HCT116 (cell line): ENCODE data around the gene TEAD1. TPM values are rescaled to one million over a fixed set of nuclear protein-coding genes. Genes with fewer than 3 reads are reported as not detected.

Experiments used
- ATAC-seq: fragments of 200-7000 bp; cut with Tn5 transposase; 2 replicates; pipeline ENCODE4 v1.9.1; 2020; ENCODE audit warnings: mild to moderate bottlenecking, moderate library complexity
- BruUV-seq: library from RNA; stranded (reverse); fragments of 400-500 nt; replicated peaks from 2 replicates; lab custom pipeline; 2021; lab: Mats Ljungman, UMichigan
- CTCF ChIA-PET: fragments of 300-600 bp; sonication (Branson Sonifier 250); formaldehyde crosslinking; loops from one replicate; lab custom pipeline; 2021; ENCODE audit warnings: antibody characterized with exemption; lab: Charles Lee
- POLR2A ChIA-PET: fragments of 300-600, 350-600 bp; sonication (Branson Sonifier 250); formaldehyde crosslinking; loops from one replicate; lab custom pipeline; 2021; ENCODE audit warnings: antibody characterized with exemption; lab: Charles Lee
- RAD21 ChIA-PET, 2 experiments: fragments of 300-600 bp; sonication (Branson Sonifier 250); formaldehyde crosslinking; loops; one replicate each; lab custom pipeline; 2023; ENCODE audit warnings: low total read pairs in 2 of 2; ENCODE audit not compliant: uncharacterized antibody in 2 of 2, unreplicated experiment in 2 of 2, low non-redundant PET in 1 of 2; lab: Charles Lee
- DNase-seq: peaks from one replicate; pipeline ENCODE4 v3.0.0-alpha.2; 2010; ENCODE audit warnings: low read depth, low spot score
- H2AFZ ChIP-seq: fragments of 200-600 bp; shearing (Covaris generic), sonication (generic); 2 replicates; pipeline ENCODE4 v1.6.1; 2017; ENCODE audit warnings: low read depth, mixed run types, mixed read lengths, antibody characterized with exemption, low read length; ENCODE audit not compliant: poor library complexity, severe bottlenecking
- H3K27ac ChIP-seq: 2 replicates; pipeline ENCODE4 v1.5.1; 2012; ENCODE audit warnings: low read depth, low read length
- H3K27me3 ChIP-seq: fragments of 200-600 bp; sonication (generic); 2 replicates; pipeline ENCODE4 v1.6.1; 2016; ENCODE audit warnings: mixed run types, low read length, mixed read lengths; ENCODE audit not compliant: insufficient read depth
- H3K36me3 ChIP-seq, 2 experiments: fragments of 200-500 bp in 1 of 2; fragments of 200-600 bp in 1 of 2; sonication (Bioruptor generic) in 1 of 2; sonication (generic) in 1 of 2; 2 replicates each; pipeline versions ENCODE4 v1.5.1 to v1.6.1; 2014 to 2016; ENCODE audit warnings: low read length in 2 of 2, inconsistent platforms in 1 of 2, mixed read lengths in 1 of 2, mixed run types in 1 of 2; ENCODE audit not compliant: insufficient read depth in 2 of 2, control insufficient read depth in 1 of 2
- H3K4me1 ChIP-seq, 2 experiments: fragments of 200-600 bp in 1 of 2; sonication (generic) in 1 of 2; 2 replicates each; pipeline versions ENCODE4 v1.5.1 to v1.6.1; 2012 to 2017; ENCODE audit warnings: low read length in 2 of 2, inconsistent platforms in 1 of 2, mild to moderate bottlenecking in 1 of 2, mixed read lengths in 1 of 2, mixed run types in 1 of 2, moderate library complexity in 1 of 2; ENCODE audit not compliant: insufficient read depth in 2 of 2, control insufficient read depth in 1 of 2
- H3K4me2 ChIP-seq: fragments of 200-600 bp; sonication (generic); 2 replicates; pipeline ENCODE4 v1.6.1; 2017; ENCODE audit warnings: mixed run types, low read length, mixed read lengths
- H3K4me3 ChIP-seq, 2 experiments: fragments of 200-600 bp in 1 of 2; sonication (generic) in 1 of 2; replicated peaks in 1 of 2; 2 replicates each; pipeline ENCODE4 v1.5.1; 2011 to 2016; ENCODE audit warnings: low read length in 2 of 2, control low read depth in 1 of 2, low read depth in 1 of 2, mild to moderate bottlenecking in 1 of 2, mixed read lengths in 1 of 2, mixed run types in 1 of 2
- H3K79me2 ChIP-seq: fragments of 200-600 bp; sonication (generic); 2 replicates; pipeline ENCODE4 v1.6.1; 2017; ENCODE audit warnings: mild to moderate bottlenecking, mixed run types, low read length, moderate library complexity, mixed read lengths; ENCODE audit not compliant: insufficient read depth
- H3K9ac ChIP-seq: fragments of 200-600 bp; sonication (generic); 2 replicates; pipeline ENCODE4 v1.6.1; 2016; ENCODE audit warnings: low read length, mixed read lengths
- H3K9me2 ChIP-seq: fragments of 200-600 bp; sonication (generic), shearing (Covaris generic); 2 replicates; pipeline ENCODE4 v1.6.1; 2017; ENCODE audit warnings: mixed run types, mild to moderate bottlenecking, moderate library complexity; ENCODE audit not compliant: insufficient read depth
- H3K9me3 ChIP-seq, 2 experiments: fragments of 200-500 bp in 1 of 2; fragments of 200-600 bp in 1 of 2; sonication (Bioruptor generic) in 1 of 2; sonication (generic) in 1 of 2; 2 replicates each; pipeline ENCODE4 v1.6.1; 2014 to 2017; ENCODE audit warnings: low read length in 2 of 2, mixed read lengths in 2 of 2, inconsistent platforms in 1 of 2, low read depth in 1 of 2, mild to moderate bottlenecking in 1 of 2, mixed run types in 1 of 2, moderate library complexity in 1 of 2; ENCODE audit not compliant: control insufficient read depth in 1 of 2, insufficient read depth in 1 of 2
- H4K20me1 ChIP-seq: fragments of 200-600 bp; sonication (generic), shearing (Covaris generic); 2 replicates; pipeline ENCODE4 v1.6.1; 2017; ENCODE audit warnings: mixed run types, mild to moderate bottlenecking, moderate library complexity; ENCODE audit not compliant: insufficient read depth
- CBX3 ChIP-seq: IDR thresholded peaks from 2 replicates; pipeline ENCODE4 v1.6.1; 2012; ENCODE audit warnings: low read depth
- EGR1 ChIP-seq: IDR thresholded peaks from 2 replicates; pipeline ENCODE4 v1.6.1; 2012; ENCODE audit warnings: low read depth
- ELF1 ChIP-seq: IDR thresholded peaks from 2 replicates; pipeline ENCODE4 v1.6.1; 2012; ENCODE audit warnings: low read depth, borderline replicate concordance
- EZH2 ChIP-seq: fragments of 200-600 bp; sonication (generic); IDR thresholded peaks from 2 replicates; pipeline ENCODE4 v1.6.1; 2017; ENCODE audit warnings: antibody characterized with exemption, mixed run types
- EZH2phosphoT487 ChIP-seq: fragments of 200-600 bp; IDR thresholded peaks from 2 replicates; pipeline ENCODE4 v1.6.1; 2018; ENCODE audit warnings: antibody characterized with exemption, borderline replicate concordance
- FOSL1 ChIP-seq: IDR thresholded peaks from 2 replicates; pipeline ENCODE4 v1.6.1; 2012; ENCODE audit warnings: low read depth
- POLR2A ChIP-seq: IDR thresholded peaks from 2 replicates; pipeline ENCODE4 v1.7.0; 2011; ENCODE audit warnings: borderline replicate concordance; ENCODE audit not compliant: insufficient read depth, insufficient read length; ENCODE audit errors: extremely low read depth
- POLR2AphosphoS5 ChIP-seq: IDR thresholded peaks from 2 replicates; pipeline ENCODE4 v1.6.1; 2011; ENCODE audit warnings: mild to moderate bottlenecking, low read depth, low read length, moderate library complexity
- SIN3A ChIP-seq: IDR thresholded peaks from 2 replicates; pipeline ENCODE4 v1.6.1; 2012; ENCODE audit warnings: low read depth
- SP1 ChIP-seq: IDR thresholded peaks from 2 replicates; pipeline ENCODE4 v1.6.1; 2012; ENCODE audit warnings: low read depth
- TCF7L2 ChIP-seq: IDR thresholded peaks from 2 replicates; pipeline ENCODE4 v1.7.0; 2011; ENCODE audit warnings: borderline replicate concordance, inconsistent platforms; ENCODE audit not compliant: insufficient read depth, insufficient read length; ENCODE audit errors: extremely low read depth
- YY1 ChIP-seq: IDR thresholded peaks from 2 replicates; pipeline ENCODE4 v1.6.1; 2011; ENCODE audit warnings: low read length, low read depth, moderate library complexity, mild to moderate bottlenecking; ENCODE audit not compliant: insufficient replicate concordance; ENCODE audit errors: extremely low read depth
- ZNF274 ChIP-seq: fragments of 200-500 bp; sonication (Bioruptor generic); IDR thresholded peaks from 2 replicates; pipeline ENCODE4 v1.6.1; 2014; ENCODE audit warnings: mild to moderate bottlenecking, low read depth, low read length, inconsistent platforms
- intact Hi-C: fragments of 100-400 bp; cut with micrococcal nuclease; formaldehyde crosslinking; loops from 2 replicates; pipeline ENCODE4 v1.10.0; 2022
- total RNA-seq: library from RNA; stranded (reverse); gene quantifications from one replicate; pipeline ENCODE4 v1.2.1, GENCODE V29; 2021; ENCODE audit not compliant: unreplicated experiment
- TF ChIP-seq, protein P1 (sequence below): IDR thresholded peaks from 2 replicates; pipeline ENCODE4 v1.6.1; 2012
- TF ChIP-seq, protein P2 (sequence below): IDR thresholded peaks from 2 replicates; pipeline ENCODE4 v1.6.1; 2011; ENCODE audit warnings: mild to moderate bottlenecking, low read length, moderate library complexity; ENCODE audit not compliant: insufficient replicate concordance; ENCODE audit errors: extremely low read depth

TEAD1 gene
- total RNA-seq, 1 experiment from 2014 or later = 103 TPM

DNA sequence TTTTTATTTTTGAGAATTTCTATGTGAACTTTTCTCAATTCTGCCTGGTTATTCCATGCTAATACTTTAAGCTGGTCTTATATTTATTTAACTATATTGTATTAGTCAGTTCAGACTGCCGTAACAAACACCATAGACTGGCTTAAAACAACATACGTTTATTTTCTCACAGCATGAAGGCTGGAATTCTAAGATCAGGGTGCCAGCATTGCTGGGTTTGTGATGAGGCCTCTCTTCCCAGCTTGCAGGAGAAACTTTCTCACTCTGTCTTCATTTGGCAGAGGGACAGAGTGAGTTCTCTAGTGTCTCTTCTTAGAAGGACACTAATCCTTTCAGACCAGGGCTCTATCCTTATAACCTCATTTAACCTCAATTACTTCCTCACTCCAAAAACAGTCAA, 16.2 kb upstream of the TEAD1 start:
- TF ChIP-seq SIN3A = no peak
- TF ChIP-seq, protein P1, sequence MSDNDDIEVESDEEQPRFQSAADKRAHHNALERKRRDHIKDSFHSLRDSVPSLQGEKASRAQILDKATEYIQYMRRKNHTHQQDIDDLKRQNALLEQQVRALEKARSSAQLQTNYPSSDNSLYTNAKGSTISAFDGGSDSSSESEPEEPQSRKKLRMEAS = no peak
- no peak for TF ChIP-seq TCF7L2
- no peak for TF ChIP-seq YY1
- no peak for TF ChIP-seq EZH2
- no peak for TF ChIP-seq POLR2AphosphoS5
- no peak for TF ChIP-seq EZH2phosphoT487
- TF ChIP-seq FOSL1 = no peak
- TF ChIP-seq ZNF274 = no peak
- TF ChIP-seq, protein P2, sequence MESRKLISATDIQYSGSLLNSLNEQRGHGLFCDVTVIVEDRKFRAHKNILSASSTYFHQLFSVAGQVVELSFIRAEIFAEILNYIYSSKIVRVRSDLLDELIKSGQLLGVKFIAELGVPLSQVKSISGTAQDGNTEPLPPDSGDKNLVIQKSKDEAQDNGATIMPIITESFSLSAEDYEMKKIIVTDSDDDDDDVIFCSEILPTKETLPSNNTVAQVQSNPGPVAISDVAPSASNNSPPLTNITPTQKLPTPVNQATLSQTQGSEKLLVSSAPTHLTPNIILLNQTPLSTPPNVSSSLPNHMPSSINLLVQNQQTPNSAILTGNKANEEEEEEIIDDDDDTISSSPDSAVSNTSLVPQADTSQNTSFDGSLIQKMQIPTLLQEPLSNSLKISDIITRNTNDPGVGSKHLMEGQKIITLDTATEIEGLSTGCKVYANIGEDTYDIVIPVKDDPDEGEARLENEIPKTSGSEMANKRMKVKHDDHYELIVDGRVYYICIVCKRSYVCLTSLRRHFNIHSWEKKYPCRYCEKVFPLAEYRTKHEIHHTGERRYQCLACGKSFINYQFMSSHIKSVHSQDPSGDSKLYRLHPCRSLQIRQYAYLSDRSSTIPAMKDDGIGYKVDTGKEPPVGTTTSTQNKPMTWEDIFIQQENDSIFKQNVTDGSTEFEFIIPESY = no peak
- TF ChIP-seq SP1 = no peak
- no peak for TF ChIP-seq CBX3
- TF ChIP-seq ELF1 = no peak
- TF ChIP-seq EGR1 = no peak
- no peak for TF ChIP-seq POLR2A
- ChIA-PET POLR2A (no interaction called here), CTCF (no interaction called here), RAD21 (no interaction called here)
- ATAC-seq (no peak), DNase-seq (no peak)
- Histone ChIP-seq H3K9me2 (no peaks in the 10 kb centered on the region), H3K27me3 (no peaks in the 10 kb centered on the region), H3K9ac (no peak overlapping the region), H3K27ac (no peak overlapping the region), H3K4me2 (no peak overlapping the region), H3K79me2 (no peaks in the 10 kb centered on the region), H3K4me1 (no peaks in the 10 kb centered on the region), H3K36me3 (no peaks in the 10 kb centered on the region), H3K4me3 (no peak overlapping the region), H4K20me1 (no peaks in the 10 kb centered on the region), H3K9me3 (peaks cover 0 to 9% of the 10 kb centered on the region in 2 experiments; a peak in 1 of 4 replicates), H2AFZ (no peak overlapping the region)
- intact Hi-C loops = no loop called here
- no TSS peak for BruUV-seq
